NT2/D1 (cell line): ENCODE measurements around the gene NARF.

ENCODE experiments used
- SUZ12 ChIP-seq: IDR thresholded peaks from 2 replicates; pipeline ENCODE4 v1.6.1; 2011; ENCODE audit not compliant: insufficient read length, insufficient read depth; ENCODE audit errors: extremely low read depth
- YY1 ChIP-seq: IDR thresholded peaks from 2 replicates; pipeline ENCODE4 v1.6.1; 2011; ENCODE audit not compliant: insufficient read length, insufficient read depth

DNA sequence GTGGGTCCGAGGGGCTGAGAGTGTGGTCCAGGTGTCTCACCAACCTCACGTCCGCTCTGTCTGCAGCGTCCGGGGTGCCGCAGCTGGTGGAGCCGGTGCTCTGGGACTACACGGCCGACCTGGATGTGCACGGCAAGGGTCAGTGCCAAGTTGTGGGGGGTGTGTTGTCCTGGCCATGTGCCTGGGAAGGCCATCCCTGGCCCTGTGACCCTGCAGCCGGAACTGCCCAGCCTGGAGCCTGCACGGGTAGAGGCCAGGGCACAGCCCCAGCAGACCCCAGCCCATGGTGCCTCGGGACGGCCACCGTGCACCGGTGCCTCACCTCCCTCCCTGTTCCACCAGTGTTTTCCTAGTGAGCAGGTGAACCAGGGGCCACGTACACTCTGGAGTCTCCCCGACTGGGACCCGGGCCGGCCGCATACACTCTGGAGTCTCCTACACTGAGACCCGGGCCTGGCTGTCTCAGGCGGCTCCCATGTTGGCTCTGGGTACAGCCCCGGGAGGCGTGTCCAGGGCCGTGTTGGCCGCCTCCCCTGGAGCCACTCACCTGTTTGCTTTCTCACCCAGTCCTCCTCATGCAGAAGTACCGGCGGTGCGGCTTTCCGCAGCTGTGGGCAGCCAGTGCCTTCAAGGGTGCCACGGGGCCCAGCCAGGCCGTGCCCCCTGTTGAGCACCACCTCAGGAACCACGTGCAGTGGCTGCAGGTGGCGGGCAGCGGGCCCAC, 21.8 kb upstream of the NARF start:
- no peak for TF ChIP-seq SUZ12
- TF ChIP-seq YY1: no peak
